ENCODE results near the gene MED27.

Gene MED27

DNA sequence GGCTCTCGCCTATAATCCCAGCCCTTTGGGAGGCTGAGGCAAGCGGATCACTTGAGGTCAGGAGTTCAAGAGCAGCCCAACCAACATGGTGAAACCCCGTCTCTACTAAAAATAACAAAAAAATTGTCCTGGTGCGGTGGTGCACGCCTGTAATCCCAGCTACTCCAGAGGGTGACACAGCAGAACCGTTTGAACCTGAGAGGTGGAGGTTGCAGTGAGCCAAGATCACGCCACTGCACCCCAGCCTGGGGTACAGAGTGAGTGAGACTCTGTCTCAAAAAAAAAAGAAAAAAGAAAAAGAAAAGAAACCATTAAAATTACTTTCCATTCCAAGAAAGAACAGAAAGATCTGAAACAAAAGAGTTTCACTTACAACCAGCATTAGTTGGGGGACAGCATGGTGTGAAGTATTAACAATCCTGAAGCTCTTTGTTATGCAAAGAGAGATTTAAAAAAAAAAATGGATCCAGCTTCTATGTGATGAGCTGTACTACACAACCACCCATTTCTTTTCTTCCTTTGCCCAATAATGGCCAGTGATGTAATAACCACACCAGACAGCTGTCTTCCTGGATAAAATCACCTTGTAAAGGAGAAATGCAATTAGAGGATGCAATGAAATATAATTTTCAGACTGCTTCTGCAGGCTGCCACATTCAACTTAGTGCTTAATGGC lies 76.9 kb downstream of the MED27 start:
- Histone ChIP-seq H3K4me1 (ENCODE audit: control insufficient read depth in 1 of 2, insufficient read depth in 2 of 2, low read length in 2 of 2) (peaks cover 2% of the 10 kb centered on the region in 2 experiments), H3K36me3 (ENCODE audit: control insufficient read depth in 1 of 2, insufficient read depth in 2 of 2, low read length in 2 of 2) (peaks cover 0 to 4% of the 10 kb centered on the region in 2 experiments), H3K14ac (ENCODE audit: low read length) (no peak overlapping the region), H3K9ac (ENCODE audit: low read length) (no peak overlapping the region), H3K9me3 (ENCODE audit: insufficient read depth, low read depth, low read length) (peaks cover 1% of the 10 kb centered on the region), H3K27me3 (ENCODE audit: insufficient read depth, low read length) (no peaks in the 10 kb centered on the region), H3K4me3 (ENCODE audit: low read depth, low read length) (no peak overlapping the region), H2BK12ac (ENCODE audit: low read length) (no peak overlapping the region), H2AFZ (ENCODE audit: insufficient read depth, low read length, poor library complexity) (no peak overlapping the region), H4K12ac (ENCODE audit: low read depth, low read length) (no peak overlapping the region), H3K79me1 (ENCODE audit: low read length) (no peaks in the 10 kb centered on the region), H4K8ac (ENCODE audit: low read depth, low read length) (no peak overlapping the region), H3K27ac (ENCODE audit: low read depth, low read length) (no peak overlapping the region), H3K23ac (ENCODE audit: low read length) (no peak overlapping the region), H3K4ac (ENCODE audit: low read depth, low read length) (no peak overlapping the region), H2BK5ac (ENCODE audit: low read depth, low read length, poor library complexity) (no peak overlapping the region), H3K18ac (ENCODE audit: low read length) (no peak overlapping the region), H3K4me2 (ENCODE audit: low read length) (no peak overlapping the region), H2AK5ac (ENCODE audit: low read length) (no peak overlapping the region), H3K79me2 (ENCODE audit: control insufficient read depth, insufficient read depth, low read length, poor library complexity) (no peaks in the 10 kb centered on the region), H2BK120ac (ENCODE audit: insufficient read depth, low read length, poor library complexity) (no peak overlapping the region), H4K91ac (ENCODE audit: low read depth, low read length) (no peak overlapping the region)
- DNase-seq, result no peak
- WGBS (ENCODE audit: extremely low coverage, insufficient coverage, insufficient read length), result no CpG with 5 or more reads among the region's 7 CpGs

DNA sequence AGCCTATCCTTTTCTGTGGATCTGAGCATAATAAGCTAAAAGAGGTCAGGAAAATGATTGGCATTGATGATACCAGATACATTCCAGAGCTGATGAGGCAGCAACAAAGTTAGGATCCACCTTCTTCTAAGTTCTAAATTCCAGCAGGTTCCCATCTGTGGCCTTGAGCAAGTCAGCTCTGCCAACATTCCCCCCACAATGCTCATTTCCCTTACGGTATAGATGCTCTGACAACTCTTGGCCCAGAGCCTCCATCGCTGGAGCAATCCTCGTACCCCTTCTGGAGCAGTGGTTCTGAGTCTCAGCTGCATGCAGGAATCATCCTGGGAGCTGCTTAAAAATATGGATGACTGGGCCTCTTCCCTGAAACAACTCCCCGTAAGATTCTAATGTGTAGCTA lies 78.1 kb downstream of the MED27 start:
- peaks cover 2% of the 10 kb centered on the region in 2 experiments for H3K4me1 ChIP-seq (ENCODE audit: control insufficient read depth in 1 of 2, insufficient read depth in 2 of 2, low read length in 2 of 2)
- H4K12ac ChIP-seq (ENCODE audit: low read depth, low read length), result no peak overlapping the region
- H3K9me3 ChIP-seq (ENCODE audit: insufficient read depth, low read depth, low read length), result peaks cover 1% of the 10 kb centered on the region
- DNase-seq, result no peak
- H3K27ac ChIP-seq (ENCODE audit: low read depth, low read length), result no peak overlapping the region
- H3K36me3 ChIP-seq (ENCODE audit: control insufficient read depth in 1 of 2, insufficient read depth in 2 of 2, low read length in 2 of 2), result peaks cover 0 to 2% of the 10 kb centered on the region in 2 experiments
- no peak overlapping the region for H2AK5ac ChIP-seq (ENCODE audit: low read length)
- no peak overlapping the region for H2BK120ac ChIP-seq (ENCODE audit: insufficient read depth, low read length, poor library complexity)
- no peak overlapping the region for H4K8ac ChIP-seq (ENCODE audit: low read depth, low read length)
- H3K9ac ChIP-seq (ENCODE audit: low read length), result no peak overlapping the region
- no peak overlapping the region for H2BK5ac ChIP-seq (ENCODE audit: low read depth, low read length, poor library complexity)
- H2AFZ ChIP-seq (ENCODE audit: insufficient read depth, low read length, poor library complexity), result no peak overlapping the region
- no peaks in the 10 kb centered on the region for H3K79me1 ChIP-seq (ENCODE audit: low read length)
- no peak overlapping the region for H3K4me2 ChIP-seq (ENCODE audit: low read length)
- H3K23ac ChIP-seq (ENCODE audit: low read length), result no peak overlapping the region
- no peak overlapping the region for H3K4ac ChIP-seq (ENCODE audit: low read depth, low read length)
- no peak overlapping the region for H3K14ac ChIP-seq (ENCODE audit: low read length)
- H3K27me3 ChIP-seq (ENCODE audit: insufficient read depth, low read length), result no peaks in the 10 kb centered on the region
- H3K4me3 ChIP-seq (ENCODE audit: low read depth, low read length), result no peak overlapping the region
- H4K91ac ChIP-seq (ENCODE audit: low read depth, low read length), result no peak overlapping the region
- WGBS (ENCODE audit: extremely low coverage, insufficient coverage, insufficient read length), result no CpG with 5 or more reads among the region's 4 CpGs
- no peak overlapping the region for H2BK12ac ChIP-seq (ENCODE audit: low read length)
- no peak overlapping the region for H3K18ac ChIP-seq (ENCODE audit: low read length)
- H3K79me2 ChIP-seq (ENCODE audit: control insufficient read depth, insufficient read depth, low read length, poor library complexity), result no peaks in the 10 kb centered on the region

DNA sequence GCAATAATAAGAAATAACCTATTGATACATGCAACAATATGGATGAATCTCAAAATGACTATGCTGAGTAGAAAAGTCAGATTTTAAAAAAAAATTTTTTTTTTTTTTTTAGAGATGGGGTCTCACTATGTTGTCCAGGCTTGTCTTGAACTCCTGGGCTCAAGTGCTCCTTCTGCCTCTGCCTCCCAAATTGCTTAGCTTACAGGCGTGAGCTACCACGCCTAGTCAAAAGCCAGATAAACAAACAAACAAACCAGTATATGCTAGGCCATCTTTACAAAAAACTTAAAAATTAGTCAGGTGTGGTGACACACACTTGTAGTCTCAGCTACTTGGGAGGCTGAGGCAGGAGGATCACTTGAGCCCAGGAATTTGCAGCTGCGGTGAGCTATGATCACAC lies 79.0 kb downstream of the MED27 start:
- Histone ChIP-seq H3K4me3 (ENCODE audit: low read depth, low read length) (no peak overlapping the region), H3K27me3 (ENCODE audit: insufficient read depth, low read length) (no peaks in the 10 kb centered on the region), H3K4ac (ENCODE audit: low read depth, low read length) (no peak overlapping the region), H3K9ac (ENCODE audit: low read length) (no peak overlapping the region), H3K4me2 (ENCODE audit: low read length) (no peak overlapping the region), H3K14ac (ENCODE audit: low read length) (no peak overlapping the region), H2BK5ac (ENCODE audit: low read depth, low read length, poor library complexity) (no peak overlapping the region), H4K8ac (ENCODE audit: low read depth, low read length) (no peak overlapping the region), H4K12ac (ENCODE audit: low read depth, low read length) (no peak overlapping the region), H3K23ac (ENCODE audit: low read length) (no peak overlapping the region), H3K36me3 (ENCODE audit: control insufficient read depth in 1 of 2, insufficient read depth in 2 of 2, low read length in 2 of 2) (peaks cover 0 to 2% of the 10 kb centered on the region in 2 experiments), H3K18ac (ENCODE audit: low read length) (no peak overlapping the region), H2BK120ac (ENCODE audit: insufficient read depth, low read length, poor library complexity) (no peak overlapping the region), H2AK5ac (ENCODE audit: low read length) (no peak overlapping the region), H3K79me1 (ENCODE audit: low read length) (no peaks in the 10 kb centered on the region), H4K91ac (ENCODE audit: low read depth, low read length) (no peak overlapping the region), H3K9me3 (ENCODE audit: insufficient read depth, low read depth, low read length) (peaks cover 1% of the 10 kb centered on the region), H3K79me2 (ENCODE audit: control insufficient read depth, insufficient read depth, low read length, poor library complexity) (no peaks in the 10 kb centered on the region), H2AFZ (ENCODE audit: insufficient read depth, low read length, poor library complexity) (no peak overlapping the region), H2BK12ac (ENCODE audit: low read length) (no peak overlapping the region), H3K4me1 (ENCODE audit: control insufficient read depth in 1 of 2, insufficient read depth in 2 of 2, low read length in 2 of 2) (peaks cover 2% of the 10 kb centered on the region in 2 experiments), H3K27ac (ENCODE audit: low read depth, low read length) (no peak overlapping the region)
- no CpG with 5 or more reads among the region's 3 CpGs for WGBS (ENCODE audit: extremely low coverage, insufficient coverage, insufficient read length)
- DNase-seq, result no peak

DNA sequence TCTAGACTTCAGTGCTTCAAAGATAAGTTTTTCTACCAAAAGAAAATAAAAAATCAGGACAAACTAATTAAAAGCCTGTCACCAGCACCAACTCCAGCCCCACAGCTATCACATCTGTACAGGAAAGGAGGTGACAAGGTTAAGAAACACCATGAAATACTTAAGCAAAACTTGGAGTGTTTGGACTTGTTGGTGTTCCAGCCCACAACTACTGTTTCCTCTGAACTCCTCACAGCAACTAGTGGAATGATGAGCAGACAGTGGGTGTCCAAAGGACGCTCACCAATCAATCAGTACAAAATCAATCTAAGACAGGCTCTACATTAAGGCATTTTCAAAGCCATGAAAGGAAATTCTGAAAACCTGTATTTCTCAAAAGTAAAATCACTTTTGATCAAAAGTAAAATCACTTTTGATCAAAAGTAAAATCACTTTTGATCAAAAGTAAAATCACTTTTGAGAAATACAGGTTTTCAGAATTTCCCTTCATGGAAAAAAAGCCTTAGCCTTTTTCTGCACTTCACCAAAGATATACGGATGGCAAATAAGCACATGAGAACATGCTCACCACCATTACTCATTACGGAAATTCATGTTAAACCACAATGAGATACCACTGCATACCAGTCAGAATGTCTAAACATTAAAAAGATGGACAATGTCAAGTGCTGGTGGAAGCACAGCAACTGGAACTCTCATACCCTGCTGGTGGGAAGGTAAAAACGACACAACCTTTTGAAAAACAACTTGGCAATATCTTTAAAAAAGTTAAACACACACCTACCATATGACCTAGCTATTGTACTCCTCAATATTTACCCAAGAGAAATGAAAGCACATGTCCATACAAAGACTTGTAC lies 79.7 kb downstream of the MED27 start:
- H3K23ac ChIP-seq (ENCODE audit: low read length), result no peak overlapping the region
- H4K91ac ChIP-seq (ENCODE audit: low read depth, low read length), result no peak overlapping the region
- no peak overlapping the region for H2BK120ac ChIP-seq (ENCODE audit: insufficient read depth, low read length, poor library complexity)
- no peaks in the 10 kb centered on the region for H3K79me2 ChIP-seq (ENCODE audit: control insufficient read depth, insufficient read depth, low read length, poor library complexity)
- no peak for DNase-seq
- H3K9me3 ChIP-seq (ENCODE audit: insufficient read depth, low read depth, low read length), result peaks cover 1% of the 10 kb centered on the region
- no peaks in the 10 kb centered on the region for H3K27me3 ChIP-seq (ENCODE audit: insufficient read depth, low read length)
- H3K4me1 ChIP-seq (ENCODE audit: control insufficient read depth in 1 of 2, insufficient read depth in 2 of 2, low read length in 2 of 2), result peaks cover 2% of the 10 kb centered on the region in 2 experiments
- H3K18ac ChIP-seq (ENCODE audit: low read length), result no peak overlapping the region
- H3K27ac ChIP-seq (ENCODE audit: low read depth, low read length), result no peak overlapping the region
- H3K4me2 ChIP-seq (ENCODE audit: low read length), result no peak overlapping the region
- H4K8ac ChIP-seq (ENCODE audit: low read depth, low read length), result no peak overlapping the region
- no peak overlapping the region for H3K14ac ChIP-seq (ENCODE audit: low read length)
- no peak overlapping the region for H2BK5ac ChIP-seq (ENCODE audit: low read depth, low read length, poor library complexity)
- H3K36me3 ChIP-seq (ENCODE audit: control insufficient read depth in 1 of 2, insufficient read depth in 2 of 2, low read length in 2 of 2), result peaks cover 0 to 9% of the 10 kb centered on the region in 2 experiments
- no CpG with 5 or more reads among the region's 4 CpGs for WGBS (ENCODE audit: extremely low coverage, insufficient coverage, insufficient read length)
- H3K79me1 ChIP-seq (ENCODE audit: low read length), result no peaks in the 10 kb centered on the region
- no peak overlapping the region for H3K4me3 ChIP-seq (ENCODE audit: low read depth, low read length)
- no peak overlapping the region for H3K9ac ChIP-seq (ENCODE audit: low read length)
- H2AK5ac ChIP-seq (ENCODE audit: low read length), result no peak overlapping the region
- no peak overlapping the region for H4K12ac ChIP-seq (ENCODE audit: low read depth, low read length)
- no peak overlapping the region for H3K4ac ChIP-seq (ENCODE audit: low read depth, low read length)
- no peak overlapping the region for H2AFZ ChIP-seq (ENCODE audit: insufficient read depth, low read length, poor library complexity)
- H2BK12ac ChIP-seq (ENCODE audit: low read length), result no peak overlapping the region

Data from trophoblast cell (in vitro differentiated cells and primary cell).